WTC11 (cell line): Measurements from ENCODE around the gene CACNA1B.

Experiments
- ATF2 ChIP-seq: sonication (generic); formaldehyde crosslinking; IDR thresholded peaks from 2 replicates; pipeline ENCODE4 v1.8.1; 2022; ENCODE audit warnings: low read depth, missing genetic modification reagents, borderline replicate concordance
- FOXP1 ChIP-seq: sonication (generic); formaldehyde crosslinking; IDR thresholded peaks from 2 replicates; pipeline ENCODE4 v1.8.0; 2022; ENCODE audit warnings: missing genetic modification reagents, mild to moderate bottlenecking, moderate library complexity, borderline replicate concordance
- SP1 ChIP-seq: sonication (generic); formaldehyde crosslinking; conservative IDR thresholded peaks from 2 replicates; pipeline ENCODE4 v1.8.1; 2022; ENCODE audit warnings: missing genetic modification reagents

GRCh38 chr9:138071292-138071691 is 193.7 kb downstream of the CACNA1B start:
- TF ChIP-seq FOXP1 (CRISPR knock-in tag) (no peak), ATF2 (CRISPR knock-in tag) (no peak), SP1 (no peak)
